ENCODE measurements around the gene AFDN.

AFDN gene

DNA sequence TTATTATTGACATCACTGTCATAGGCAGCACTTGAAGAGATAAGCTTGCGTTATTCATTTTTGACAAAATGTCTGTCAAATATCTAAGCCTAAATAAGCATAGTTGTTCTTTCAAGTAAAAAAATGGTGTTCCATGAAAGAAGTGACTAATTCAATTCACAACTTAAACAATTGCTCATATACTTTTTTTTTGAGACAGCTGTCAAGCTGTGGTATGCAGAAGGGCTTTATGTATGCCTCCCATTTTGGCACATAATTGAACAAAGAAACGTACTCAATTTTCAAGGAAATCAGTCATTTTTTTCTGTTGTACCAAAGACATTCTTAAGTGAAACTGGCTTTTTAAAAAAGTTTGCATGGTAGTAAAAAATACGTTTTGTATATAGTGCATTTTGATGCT, 8.5 kb downstream of the AFDN start:
- Histone ChIP-seq H3K9ac (ENCODE audit: low read depth, low read length) (no peak overlapping the region), H3K27me3 (ENCODE audit: insufficient read depth, low read length) (no peaks in the 10 kb centered on the region), H3K4me3 (ENCODE audit: low read length) (no peak overlapping the region), H3K27ac (ENCODE audit: low read depth, low read length) (no peak overlapping the region), H3K36me3 (ENCODE audit: insufficient read depth, low read length) (no peaks in the 10 kb centered on the region), H3K9me3 (ENCODE audit: insufficient read depth, low read depth, low read length) (no peaks in the 10 kb centered on the region), H3K4me1 (ENCODE audit: insufficient read depth, low read length) (peaks cover 57% of the 10 kb centered on the region)
- WGBS = 87% methylated on average over 3 of the region's 3 CpGs

- H3K4me3 ChIP-seq (ENCODE audit: low read length) = no peak overlapping the region
- 90% methylated on average over 2 of the region's 3 CpGs for WGBS
- H3K4me1 ChIP-seq (ENCODE audit: insufficient read depth, low read length) = peaks cover 69% of the 10 kb centered on the region
- no peaks in the 10 kb centered on the region for H3K36me3 ChIP-seq (ENCODE audit: insufficient read depth, low read length)
- no peaks in the 10 kb centered on the region for H3K27me3 ChIP-seq (ENCODE audit: insufficient read depth, low read length)
- H3K9ac ChIP-seq (ENCODE audit: low read depth, low read length) = no peak overlapping the region
- no peak overlapping the region for H3K27ac ChIP-seq (ENCODE audit: low read depth, low read length)
- no peaks in the 10 kb centered on the region for H3K9me3 ChIP-seq (ENCODE audit: insufficient read depth, low read depth, low read length)
These were observed 10.0 kb downstream of the AFDN start for GRCh38 chr6:167836721-167837120.

GRCh38 chr6:167838207-167838748, 11.6 kb downstream of the AFDN start:
- no peak overlapping the region for H3K4me3 ChIP-seq (ENCODE audit: low read length)
- H3K4me1 ChIP-seq (ENCODE audit: insufficient read depth, low read length) = peaks cover 68% of the 10 kb centered on the region
- H3K9ac ChIP-seq (ENCODE audit: low read depth, low read length) = no peak overlapping the region
- H3K27me3 ChIP-seq (ENCODE audit: insufficient read depth, low read length) = no peaks in the 10 kb centered on the region
- no peaks in the 10 kb centered on the region for H3K36me3 ChIP-seq (ENCODE audit: insufficient read depth, low read length)
- H3K27ac ChIP-seq (ENCODE audit: low read depth, low read length) = no peak overlapping the region
- 94% methylated on average over 6 of the region's 6 CpGs for WGBS
- H3K9me3 ChIP-seq (ENCODE audit: insufficient read depth, low read depth, low read length) = no peaks in the 10 kb centered on the region

DNA sequence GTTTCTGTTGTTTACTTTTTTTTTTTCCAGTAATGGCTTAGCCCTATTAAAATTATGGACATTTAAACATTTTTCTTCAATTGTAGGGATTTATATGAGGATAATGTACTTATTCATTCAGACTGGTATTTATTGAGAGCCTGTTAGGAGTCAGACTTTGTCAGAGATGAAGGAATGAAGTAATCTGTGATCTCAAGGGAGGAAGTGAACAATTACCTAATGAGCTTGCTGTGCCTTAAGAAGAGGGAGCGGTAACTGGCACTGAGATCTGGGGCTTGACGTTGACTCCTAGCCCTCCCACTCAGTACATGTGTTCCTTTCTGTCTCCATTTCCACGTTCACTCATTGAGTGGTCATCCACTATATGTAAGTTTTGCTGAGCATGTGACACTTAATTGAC, 12.6 kb downstream of the AFDN start:
- Histone ChIP-seq H3K4me3 (ENCODE audit: low read length) (no peak overlapping the region), H3K4me1 (ENCODE audit: insufficient read depth, low read length) (peaks cover 70% of the 10 kb centered on the region), H3K36me3 (ENCODE audit: insufficient read depth, low read length) (no peaks in the 10 kb centered on the region), H3K27me3 (ENCODE audit: insufficient read depth, low read length) (no peaks in the 10 kb centered on the region), H3K9ac (ENCODE audit: low read depth, low read length) (no peak overlapping the region), H3K9me3 (ENCODE audit: insufficient read depth, low read depth, low read length) (no peaks in the 10 kb centered on the region), H3K27ac (ENCODE audit: low read depth, low read length) (no peak overlapping the region; the same call in 1 of the 2 replicates)
- WGBS = 78% methylated on average over 3 of the region's 3 CpGs

DNA sequence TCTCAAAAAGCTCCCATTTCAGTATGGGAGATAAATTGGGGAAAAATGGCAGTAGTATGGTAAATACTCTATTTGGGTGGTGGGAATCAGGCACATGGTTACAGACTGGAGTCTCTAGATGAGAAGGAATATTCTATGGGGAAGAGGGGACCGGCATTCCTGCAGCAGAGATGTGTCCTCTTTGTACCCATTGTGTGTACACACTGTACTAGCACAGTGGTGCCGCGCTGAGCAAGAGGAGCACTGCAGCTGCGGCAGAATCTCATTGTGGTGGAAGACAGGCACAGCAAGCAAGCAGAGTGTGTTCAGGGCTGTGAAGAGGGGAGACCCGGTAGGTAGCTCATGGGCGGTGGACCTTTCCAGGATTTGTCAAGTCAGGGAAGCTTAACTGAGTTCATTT, 13.0 kb downstream of the AFDN start:
- Histone ChIP-seq H3K27me3 (ENCODE audit: insufficient read depth, low read length) (no peaks in the 10 kb centered on the region), H3K4me1 (ENCODE audit: insufficient read depth, low read length) (peaks cover 69% of the 10 kb centered on the region), H3K9ac (ENCODE audit: low read depth, low read length) (no peak overlapping the region), H3K36me3 (ENCODE audit: insufficient read depth, low read length) (no peaks in the 10 kb centered on the region), H3K27ac (ENCODE audit: low read depth, low read length) (no peak overlapping the region), H3K4me3 (ENCODE audit: low read length) (no peak overlapping the region), H3K9me3 (ENCODE audit: insufficient read depth, low read depth, low read length) (no peaks in the 10 kb centered on the region)
- WGBS = 77% methylated on average over 6 of the region's 6 CpGs

DNA sequence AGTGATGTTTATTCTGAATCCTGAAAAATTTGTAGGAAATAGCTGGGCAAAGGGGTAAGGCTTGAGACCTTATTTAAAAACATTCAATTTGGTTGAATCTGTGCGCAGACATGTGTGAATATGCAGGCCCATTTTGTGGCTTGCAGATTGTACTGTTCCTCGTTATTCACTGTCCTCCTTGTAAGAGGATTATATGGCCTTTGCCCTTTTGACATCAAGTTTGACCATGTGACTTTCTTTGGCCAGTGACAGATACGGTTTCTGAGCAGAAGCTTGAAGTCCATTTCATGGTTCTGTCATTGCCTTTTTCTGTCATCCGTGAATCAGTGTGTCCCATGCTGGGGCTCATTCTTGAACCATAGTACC, 13.4 kb downstream of the AFDN start:
- no peak overlapping the region for H3K9ac ChIP-seq (ENCODE audit: low read depth, low read length)
- H3K4me1 ChIP-seq (ENCODE audit: insufficient read depth, low read length) = peaks cover 69% of the 10 kb centered on the region

DNA sequence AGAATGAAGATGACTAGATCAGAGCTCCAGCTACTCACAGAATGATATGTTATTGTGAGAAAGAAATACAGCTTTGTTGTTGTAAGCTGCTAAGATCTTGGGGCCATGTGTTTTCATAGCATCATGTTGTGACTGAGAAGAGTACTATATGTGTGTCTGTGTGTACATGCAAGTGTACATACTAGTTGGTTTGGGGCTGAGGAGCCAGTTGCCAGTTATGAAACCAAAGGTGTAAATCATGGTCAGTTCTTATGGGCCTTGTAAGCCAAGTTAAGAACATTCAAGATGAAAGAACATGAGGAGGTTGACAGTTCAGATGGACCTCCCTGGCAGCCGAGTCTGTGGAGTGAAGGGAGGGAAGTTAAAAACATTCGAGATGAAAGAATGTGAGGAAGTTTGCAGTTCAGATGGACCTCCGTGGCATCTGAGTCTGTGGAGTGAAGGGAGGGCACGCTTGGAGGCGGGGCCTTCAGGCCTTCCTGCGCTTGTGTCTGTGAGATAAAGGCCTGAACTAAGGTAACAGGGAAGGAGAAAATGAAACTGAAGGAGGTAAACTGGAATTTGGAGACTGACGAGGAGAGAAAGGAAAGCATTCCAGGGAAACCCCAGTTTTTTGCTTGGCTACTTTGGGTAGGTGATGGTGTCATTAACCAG, 13.9 kb downstream of the AFDN start:
- Histone ChIP-seq H3K36me3 (ENCODE audit: insufficient read depth, low read length) (no peaks in the 10 kb centered on the region), H3K4me1 (ENCODE audit: insufficient read depth, low read length) (peaks cover 74% of the 10 kb centered on the region), H3K4me3 (ENCODE audit: low read length) (no peak overlapping the region), H3K27me3 (ENCODE audit: insufficient read depth, low read length) (no peaks in the 10 kb centered on the region), H3K9ac (ENCODE audit: low read depth, low read length) (no peak overlapping the region), H3K9me3 (ENCODE audit: insufficient read depth, low read depth, low read length) (no peaks in the 10 kb centered on the region), H3K27ac (ENCODE audit: low read depth, low read length) (peak overlapping the region; percentile 25; the same call in 1 of the 2 replicates)
- 68% methylated on average over 7 of the region's 7 CpGs for WGBS

More for the DNA sequence above, 13.4 kb downstream of the AFDN start:
- Histone ChIP-seq H3K9me3 (ENCODE audit: insufficient read depth, low read depth, low read length) (no peaks in the 10 kb centered on the region), H3K27ac (ENCODE audit: low read depth, low read length) (no peak overlapping the region), H3K36me3 (ENCODE audit: insufficient read depth, low read length) (no peaks in the 10 kb centered on the region), H3K4me3 (ENCODE audit: low read length) (no peak overlapping the region), H3K27me3 (ENCODE audit: insufficient read depth, low read length) (no peaks in the 10 kb centered on the region)
- WGBS = 94% methylated on average over 4 of the region's 4 CpGs

DNA sequence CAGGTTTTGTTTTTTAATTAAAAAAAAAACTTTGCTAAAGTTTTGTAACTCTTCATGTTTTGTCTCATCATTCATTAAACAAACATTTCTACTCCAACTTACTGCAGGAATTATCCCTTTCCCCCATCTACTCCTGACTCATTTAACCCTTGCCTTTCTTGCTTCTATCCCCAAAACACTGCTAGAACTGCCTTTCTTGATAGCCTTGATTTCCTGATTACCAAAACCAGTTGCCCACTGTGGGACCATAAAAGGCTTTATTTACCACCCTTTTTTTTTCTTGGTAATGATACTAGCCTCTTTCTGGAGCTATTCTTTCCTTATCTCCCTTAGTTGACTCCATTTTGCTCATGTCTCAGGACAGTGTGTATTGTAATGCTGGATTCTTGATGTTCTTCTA, 15.3 kb downstream of the AFDN start:
- Histone ChIP-seq H3K4me3 (ENCODE audit: low read length) (no peak overlapping the region), H3K4me1 (ENCODE audit: insufficient read depth, low read length) (peaks cover 88% of the 10 kb centered on the region), H3K27me3 (ENCODE audit: insufficient read depth, low read length) (no peaks in the 10 kb centered on the region), H3K9me3 (ENCODE audit: insufficient read depth, low read depth, low read length) (no peaks in the 10 kb centered on the region), H3K36me3 (ENCODE audit: insufficient read depth, low read length) (no peaks in the 10 kb centered on the region), H3K27ac (ENCODE audit: low read depth, low read length) (no peak overlapping the region), H3K9ac (ENCODE audit: low read depth, low read length) (no peak overlapping the region)

- Histone ChIP-seq H3K9ac (ENCODE audit: low read depth, low read length) (no peak overlapping the region), H3K27ac (ENCODE audit: low read depth, low read length) (no peak overlapping the region), H3K4me3 (ENCODE audit: low read length) (no peak overlapping the region), H3K27me3 (ENCODE audit: insufficient read depth, low read length) (no peaks in the 10 kb centered on the region), H3K9me3 (ENCODE audit: insufficient read depth, low read depth, low read length) (no peaks in the 10 kb centered on the region), H3K36me3 (ENCODE audit: insufficient read depth, low read length) (no peaks in the 10 kb centered on the region), H3K4me1 (ENCODE audit: insufficient read depth, low read length) (peaks cover 92% of the 10 kb centered on the region)
- WGBS = 83% methylated on average over 1 of the region's 1 CpG
These were observed 15.7 kb downstream of the AFDN start for GRCh38 chr6:167842457-167842856.

- Histone ChIP-seq H3K36me3 (ENCODE audit: insufficient read depth, low read length) (no peaks in the 10 kb centered on the region), H3K4me1 (ENCODE audit: insufficient read depth, low read length) (peaks cover 95% of the 10 kb centered on the region), H3K27ac (ENCODE audit: low read depth, low read length) (no peak overlapping the region)
These were observed 16.3 kb downstream of the AFDN start for GRCh38 chr6:167843023-167843422.

DNA sequence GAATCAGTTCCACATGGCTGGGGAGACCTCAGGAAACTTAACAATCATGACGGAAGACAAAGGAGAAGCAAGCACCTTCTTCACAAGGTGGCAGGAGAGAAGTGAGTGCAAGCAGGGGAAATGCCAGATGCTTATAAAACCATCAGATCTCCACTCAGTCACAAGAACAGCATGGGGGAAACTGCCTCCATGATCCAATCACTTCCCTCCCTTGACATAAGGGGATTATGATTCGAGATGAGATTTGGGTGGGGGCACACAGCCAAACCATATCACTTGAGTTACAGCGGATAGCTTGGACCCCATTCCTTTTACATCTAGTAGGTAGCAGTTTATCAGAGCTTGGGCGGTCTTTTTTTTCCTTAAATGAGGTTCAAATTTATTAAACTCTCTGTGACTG, 19.1 kb downstream of the AFDN start:
- peaks cover 95% of the 10 kb centered on the region for H3K4me1 ChIP-seq (ENCODE audit: insufficient read depth, low read length)
- no peaks in the 10 kb centered on the region for H3K27me3 ChIP-seq (ENCODE audit: insufficient read depth, low read length)
- no peak overlapping the region for H3K27ac ChIP-seq (ENCODE audit: low read depth, low read length)
- H3K36me3 ChIP-seq (ENCODE audit: insufficient read depth, low read length) = no peaks in the 10 kb centered on the region
- no peaks in the 10 kb centered on the region for H3K9me3 ChIP-seq (ENCODE audit: insufficient read depth, low read depth, low read length)
- H3K9ac ChIP-seq (ENCODE audit: low read depth, low read length) = no peak overlapping the region
- no peak overlapping the region for H3K4me3 ChIP-seq (ENCODE audit: low read length)
- WGBS = 88% methylated on average over 4 of the region's 4 CpGs

More at GRCh38 chr6:167843023-167843422, 16.3 kb downstream of the AFDN start:
- WGBS = 95% methylated on average over 1 of the region's 1 CpG
- no peaks in the 10 kb centered on the region for H3K27me3 ChIP-seq (ENCODE audit: insufficient read depth, low read length)
- H3K9me3 ChIP-seq (ENCODE audit: insufficient read depth, low read depth, low read length) = no peaks in the 10 kb centered on the region
- H3K9ac ChIP-seq (ENCODE audit: low read depth, low read length) = no peak overlapping the region
- H3K4me3 ChIP-seq (ENCODE audit: low read length) = no peak overlapping the region
